HepG2 (cell line): ENCODE measurements around the gene LSM3. TPM values are rescaled to one million over a fixed set of nuclear protein-coding genes. Genes with fewer than 3 reads are reported as not detected.

Experiments used
- GATA4 ChIP-seq: sonication (generic); IDR thresholded peaks from 2 replicates; pipeline ENCODE4 v1.6.1; 2016; ENCODE audit warnings: antibody characterized with exemption, low read depth, borderline replicate concordance
- KDM6A ChIP-seq: IDR thresholded peaks from 2 replicates; pipeline ENCODE4 v1.6.1; 2016; ENCODE audit warnings: low read depth
- KLF15 ChIP-seq: sonication (generic); formaldehyde crosslinking; IDR thresholded peaks from 2 replicates; pipeline ENCODE4 v1.8.1; 2023; ENCODE audit warnings: borderline replicate concordance, mild to moderate bottlenecking, inconsistent platforms, missing genetic modification reagents, mixed read lengths
- ZBTB21 ChIP-seq: sonication (generic); formaldehyde crosslinking; IDR thresholded peaks from 2 replicates; pipeline ENCODE4 v1.4.0; 2020; ENCODE audit warnings: missing genetic modification reagents
- polyA plus RNA-seq, 8 experiments: library from polyadenylated mRNA; depleted of rRNA in 3 of 8; stranded (reverse) in 7 of 8; unstranded in 1 of 8; fragments of >200 nt; fragmentation: Illumina TruSeq in 4 of 8; extraction: Trizol in 4 of 8; gene quantifications; 2 replicates each; pipeline versions ENCODE4 v1.2.1 to v1.2.3, GENCODE V29; 2011 to 2016; ENCODE audit warnings: low read depth in 4 of 8, missing spikeins in 1 of 8, mixed read lengths in 1 of 8; ENCODE audit not compliant: insufficient read depth in 1 of 8
- total RNA-seq, 5 experiments: library from RNA; depleted of rRNA; stranded (reverse); fragments of >200 nt; fragmentation: Illumina TruSeq; extraction: Trizol; gene quantifications; 2 replicates each; pipeline ENCODE4 v1.2.3, GENCODE V29; 2016; ENCODE audit warnings: low read depth in 1 of 5
- TF ChIP-seq, protein P1 (sequence below), 2 experiments: fragments of 450-650 bp in 1 of 2; sonication (generic) in 1 of 2; formaldehyde crosslinking in 1 of 2; IDR thresholded peaks; 2 replicates each; pipeline versions ENCODE4 v1.6.1 to v1.8.0; 2016 to 2022; ENCODE audit warnings: antibody characterized with exemption in 1 of 2, mild to moderate bottlenecking in 1 of 2, missing genetic modification reagents in 1 of 2
- TF ChIP-seq, protein P2 (sequence below): sonication (generic); formaldehyde crosslinking; IDR thresholded peaks from 2 replicates; pipeline ENCODE4 v1.4.0; 2020; ENCODE audit warnings: missing genetic modification reagents

Gene LSM3
- total and polyA plus RNA-seq, 2 of the 13 experiments (the other 11 are each of a cell fraction or from before 2014, with no cell fraction given) = 5.1 to 19.4 TPM

DNA sequence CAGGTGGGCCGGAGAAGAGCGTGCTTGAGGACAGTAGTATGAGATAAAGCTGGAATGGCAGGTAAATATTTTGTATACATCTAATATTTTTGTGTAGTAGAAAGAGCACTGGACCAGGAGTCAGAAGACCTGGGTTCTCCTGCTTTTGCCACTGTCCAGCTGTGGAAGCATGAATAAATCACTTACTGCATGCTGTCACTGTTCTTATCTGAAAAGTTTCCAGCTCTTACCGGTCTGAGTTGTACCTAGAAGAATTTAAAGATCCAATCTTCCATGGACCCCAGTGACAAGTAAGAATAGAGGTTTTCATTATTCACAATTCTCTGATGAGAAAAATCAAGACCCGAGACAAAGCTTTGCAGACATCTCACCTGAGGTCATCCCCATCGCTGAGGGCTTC is 6.1 kb upstream of the LSM3 start (continued):
- TF ChIP-seq, protein P1, sequence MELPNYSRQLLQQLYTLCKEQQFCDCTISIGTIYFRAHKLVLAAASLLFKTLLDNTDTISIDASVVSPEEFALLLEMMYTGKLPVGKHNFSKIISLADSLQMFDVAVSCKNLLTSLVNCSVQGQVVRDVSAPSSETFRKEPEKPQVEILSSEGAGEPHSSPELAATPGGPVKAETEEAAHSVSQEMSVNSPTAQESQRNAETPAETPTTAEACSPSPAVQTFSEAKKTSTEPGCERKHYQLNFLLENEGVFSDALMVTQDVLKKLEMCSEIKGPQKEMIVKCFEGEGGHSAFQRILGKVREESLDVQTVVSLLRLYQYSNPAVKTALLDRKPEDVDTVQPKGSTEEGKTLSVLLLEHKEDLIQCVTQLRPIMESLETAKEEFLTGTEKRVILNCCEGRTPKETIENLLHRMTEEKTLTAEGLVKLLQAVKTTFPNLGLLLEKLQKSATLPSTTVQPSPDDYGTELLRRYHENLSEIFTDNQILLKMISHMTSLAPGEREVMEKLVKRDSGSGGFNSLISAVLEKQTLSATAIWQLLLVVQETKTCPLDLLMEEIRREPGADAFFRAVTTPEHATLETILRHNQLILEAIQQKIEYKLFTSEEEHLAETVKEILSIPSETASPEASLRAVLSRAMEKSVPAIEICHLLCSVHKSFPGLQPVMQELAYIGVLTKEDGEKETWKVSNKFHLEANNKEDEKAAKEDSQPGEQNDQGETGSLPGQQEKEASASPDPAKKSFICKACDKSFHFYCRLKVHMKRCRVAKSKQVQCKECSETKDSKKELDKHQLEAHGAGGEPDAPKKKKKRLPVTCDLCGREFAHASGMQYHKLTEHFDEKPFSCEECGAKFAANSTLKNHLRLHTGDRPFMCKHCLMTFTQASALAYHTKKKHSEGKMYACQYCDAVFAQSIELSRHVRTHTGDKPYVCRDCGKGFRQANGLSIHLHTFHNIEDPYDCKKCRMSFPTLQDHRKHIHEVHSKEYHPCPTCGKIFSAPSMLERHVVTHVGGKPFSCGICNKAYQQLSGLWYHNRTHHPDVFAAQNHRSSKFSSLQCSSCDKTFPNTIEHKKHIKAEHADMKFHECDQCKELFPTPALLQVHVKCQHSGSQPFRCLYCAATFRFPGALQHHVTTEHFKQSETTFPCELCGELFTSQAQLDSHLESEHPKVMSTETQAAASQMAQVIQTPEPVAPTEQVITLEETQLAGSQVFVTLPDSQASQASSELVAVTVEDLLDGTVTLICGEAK (IDR thresholded peaks at IDR 0.05) = no peak
- TF ChIP-seq, protein P1 (CRISPR knock-in tag; IDR thresholded peaks at IDR 0.05) = no peak
- TF ChIP-seq KDM6A (CRISPR knock-in tag) (no peak), ZBTB21 (no peak), KLF15 (no peak), GATA4 (no peak)
- TF ChIP-seq, protein P2, sequence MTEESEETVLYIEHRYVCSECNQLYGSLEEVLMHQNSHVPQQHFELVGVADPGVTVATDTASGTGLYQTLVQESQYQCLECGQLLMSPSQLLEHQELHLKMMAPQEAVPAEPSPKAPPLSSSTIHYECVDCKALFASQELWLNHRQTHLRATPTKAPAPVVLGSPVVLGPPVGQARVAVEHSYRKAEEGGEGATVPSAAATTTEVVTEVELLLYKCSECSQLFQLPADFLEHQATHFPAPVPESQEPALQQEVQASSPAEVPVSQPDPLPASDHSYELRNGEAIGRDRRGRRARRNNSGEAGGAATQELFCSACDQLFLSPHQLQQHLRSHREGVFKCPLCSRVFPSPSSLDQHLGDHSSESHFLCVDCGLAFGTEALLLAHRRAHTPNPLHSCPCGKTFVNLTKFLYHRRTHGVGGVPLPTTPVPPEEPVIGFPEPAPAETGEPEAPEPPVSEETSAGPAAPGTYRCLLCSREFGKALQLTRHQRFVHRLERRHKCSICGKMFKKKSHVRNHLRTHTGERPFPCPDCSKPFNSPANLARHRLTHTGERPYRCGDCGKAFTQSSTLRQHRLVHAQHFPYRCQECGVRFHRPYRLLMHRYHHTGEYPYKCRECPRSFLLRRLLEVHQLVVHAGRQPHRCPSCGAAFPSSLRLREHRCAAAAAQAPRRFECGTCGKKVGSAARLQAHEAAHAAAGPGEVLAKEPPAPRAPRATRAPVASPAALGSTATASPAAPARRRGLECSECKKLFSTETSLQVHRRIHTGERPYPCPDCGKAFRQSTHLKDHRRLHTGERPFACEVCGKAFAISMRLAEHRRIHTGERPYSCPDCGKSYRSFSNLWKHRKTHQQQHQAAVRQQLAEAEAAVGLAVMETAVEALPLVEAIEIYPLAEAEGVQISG (CRISPR knock-in tag) = no peak
